ENCODE measurements around the gene RAB40B.

RAB40B gene

GRCh38 chr17:82648165-82648668 is 50.3 kb downstream of the RAB40B start, which contains the start of gene WDR45B:
Gene WDR45B, minus strand, starts transcription at chr17:82648444. Its CDS starts 104 bp downstream, at chr17:82648340.
- TF ChIP-seq ZBTB7A (IDR thresholded peaks at IDR 0.05; ENCODE audit: low read depth) = no peak
- TF ChIP-seq CEBPB (IDR thresholded peaks at IDR 0.05) = no peak
- no peak for TF ChIP-seq NFIC (IDR thresholded peaks at IDR 0.05)
- no peak for TF ChIP-seq RAD21 (IDR thresholded peaks at IDR 0.05; ENCODE audit: low read depth)
- no peak; the same call in 1 of the 2 replicates for TF ChIP-seq EGR1 (IDR thresholded peaks at IDR 0.05)
- 0 out of 2 replicates have a peak, but pooled peaks have one; percentile 34 for TF ChIP-seq TEAD4 (IDR thresholded peaks at IDR 0.05)
- TF ChIP-seq CREB1 (IDR thresholded peaks at IDR 0.05; ENCODE audit: low read depth) = no peak
- peak; percentile 90 for TF ChIP-seq TAF1 (IDR thresholded peaks at IDR 0.05; ENCODE audit: low read depth)
- peak; percentile 64 for TF ChIP-seq YY1 (IDR thresholded peaks at IDR 0.05; ENCODE audit: low read depth)
- TF ChIP-seq MAX (IDR thresholded peaks at IDR 0.05) = peak; percentile 75
- 0 out of 2 replicates have a peak, but pooled peaks have one; percentile 22 for TF ChIP-seq TCF12 (IDR thresholded peaks at IDR 0.05; ENCODE audit: low read depth)
- TF ChIP-seq USF1 (IDR thresholded peaks at IDR 0.05) = 0 out of 2 replicates have a peak, but pooled peaks have one; percentile 30
- no peak for TF ChIP-seq REST (IDR thresholded peaks at IDR 0.05; ENCODE audit: low read depth)
- no peak for TF ChIP-seq FOXM1 (IDR thresholded peaks at IDR 0.05; ENCODE audit: borderline replicate concordance, low read depth)
- TF ChIP-seq EP300 (IDR thresholded peaks at IDR 0.05; ENCODE audit: borderline replicate concordance) = peak; percentile 45; the same call in 1 of the 2 replicates

- TF ChIP-seq CREB1 (IDR thresholded peaks at IDR 0.05; ENCODE audit: low read depth) (no peak), TAF1 (IDR thresholded peaks at IDR 0.05; ENCODE audit: low read depth) (no peak), ZBTB7A (IDR thresholded peaks at IDR 0.05; ENCODE audit: low read depth) (no peak), NFIC (IDR thresholded peaks at IDR 0.05) (no peak), FOXM1 (IDR thresholded peaks at IDR 0.05; ENCODE audit: borderline replicate concordance, low read depth) (no peak), CEBPB (IDR thresholded peaks at IDR 0.05) (no peak), TCF12 (IDR thresholded peaks at IDR 0.05; ENCODE audit: low read depth) (no peak)
These were observed 50.8 kb downstream of the RAB40B start for GRCh38 chr17:82647593-82648164.

- no peak for TF ChIP-seq TCF12 (IDR thresholded peaks at IDR 0.05; ENCODE audit: low read depth)
- TF ChIP-seq YY1 (IDR thresholded peaks at IDR 0.05; ENCODE audit: low read depth) = no peak
- no peak for TF ChIP-seq CEBPB (IDR thresholded peaks at IDR 0.05)
- no peak for TF ChIP-seq REST (IDR thresholded peaks at IDR 0.05; ENCODE audit: low read depth)
- no peak for TF ChIP-seq USF1 (IDR thresholded peaks at IDR 0.05)
- no peak for TF ChIP-seq MAX (IDR thresholded peaks at IDR 0.05)
- no peak for TF ChIP-seq EGR1 (IDR thresholded peaks at IDR 0.05)
- TF ChIP-seq FOXM1 (IDR thresholded peaks at IDR 0.05; ENCODE audit: borderline replicate concordance, low read depth) = no peak
- TF ChIP-seq RAD21 (IDR thresholded peaks at IDR 0.05; ENCODE audit: low read depth) = no peak
- no peak for TF ChIP-seq ZBTB7A (IDR thresholded peaks at IDR 0.05; ENCODE audit: low read depth)
- TF ChIP-seq EP300 (IDR thresholded peaks at IDR 0.05; ENCODE audit: borderline replicate concordance) = no peak
- TF ChIP-seq TAF1 (IDR thresholded peaks at IDR 0.05; ENCODE audit: low read depth) = no peak
These were observed 53.0 kb downstream of the RAB40B start for GRCh38 chr17:82645516-82645915.

- TF ChIP-seq TAF1 (IDR thresholded peaks at IDR 0.05; ENCODE audit: low read depth) (no peak), ZBTB7A (IDR thresholded peaks at IDR 0.05; ENCODE audit: low read depth) (no peak), EP300 (IDR thresholded peaks at IDR 0.05; ENCODE audit: borderline replicate concordance) (no peak), TEAD4 (IDR thresholded peaks at IDR 0.05) (no peak), YY1 (IDR thresholded peaks at IDR 0.05; ENCODE audit: low read depth) (no peak), TCF12 (IDR thresholded peaks at IDR 0.05; ENCODE audit: low read depth) (no peak)
These were observed 54.4 kb downstream of the RAB40B start for GRCh38 chr17:82644148-82644547.

- TF ChIP-seq EP300 (IDR thresholded peaks at IDR 0.05; ENCODE audit: borderline replicate concordance) = no peak
- TF ChIP-seq YY1 (IDR thresholded peaks at IDR 0.05; ENCODE audit: low read depth) = no peak
- no peak for TF ChIP-seq TAF1 (IDR thresholded peaks at IDR 0.05; ENCODE audit: low read depth)
- no peak for TF ChIP-seq EGR1 (IDR thresholded peaks at IDR 0.05)
- no peak for TF ChIP-seq MAX (IDR thresholded peaks at IDR 0.05)
- TF ChIP-seq NFIC (IDR thresholded peaks at IDR 0.05) = no peak
- no peak for TF ChIP-seq TCF12 (IDR thresholded peaks at IDR 0.05; ENCODE audit: low read depth)
- TF ChIP-seq CREB1 (IDR thresholded peaks at IDR 0.05; ENCODE audit: low read depth) = no peak
- TF ChIP-seq USF1 (IDR thresholded peaks at IDR 0.05) = no peak
- TF ChIP-seq FOXM1 (IDR thresholded peaks at IDR 0.05; ENCODE audit: borderline replicate concordance, low read depth) = no peak
- no peak for TF ChIP-seq TEAD4 (IDR thresholded peaks at IDR 0.05)
- no peak for TF ChIP-seq RAD21 (IDR thresholded peaks at IDR 0.05; ENCODE audit: low read depth)
- TF ChIP-seq REST (IDR thresholded peaks at IDR 0.05; ENCODE audit: low read depth) = no peak
- no peak for TF ChIP-seq ZBTB7A (IDR thresholded peaks at IDR 0.05; ENCODE audit: low read depth)
- no peak for TF ChIP-seq CEBPB (IDR thresholded peaks at IDR 0.05)
These were observed 56.5 kb downstream of the RAB40B start for GRCh38 chr17:82642022-82642421.

Data from Ishikawa (cell line).